ENCODE results near the gene PANX2. TPM values are rescaled to one million over a fixed set of nuclear protein-coding genes. Genes with fewer than 3 reads are reported as not detected.

The PANX2 gene
- total and polyA plus RNA-seq, 8 donors: 0.25 to 1.8 (median 1.1) TPM; not detected in 3

DNA sequence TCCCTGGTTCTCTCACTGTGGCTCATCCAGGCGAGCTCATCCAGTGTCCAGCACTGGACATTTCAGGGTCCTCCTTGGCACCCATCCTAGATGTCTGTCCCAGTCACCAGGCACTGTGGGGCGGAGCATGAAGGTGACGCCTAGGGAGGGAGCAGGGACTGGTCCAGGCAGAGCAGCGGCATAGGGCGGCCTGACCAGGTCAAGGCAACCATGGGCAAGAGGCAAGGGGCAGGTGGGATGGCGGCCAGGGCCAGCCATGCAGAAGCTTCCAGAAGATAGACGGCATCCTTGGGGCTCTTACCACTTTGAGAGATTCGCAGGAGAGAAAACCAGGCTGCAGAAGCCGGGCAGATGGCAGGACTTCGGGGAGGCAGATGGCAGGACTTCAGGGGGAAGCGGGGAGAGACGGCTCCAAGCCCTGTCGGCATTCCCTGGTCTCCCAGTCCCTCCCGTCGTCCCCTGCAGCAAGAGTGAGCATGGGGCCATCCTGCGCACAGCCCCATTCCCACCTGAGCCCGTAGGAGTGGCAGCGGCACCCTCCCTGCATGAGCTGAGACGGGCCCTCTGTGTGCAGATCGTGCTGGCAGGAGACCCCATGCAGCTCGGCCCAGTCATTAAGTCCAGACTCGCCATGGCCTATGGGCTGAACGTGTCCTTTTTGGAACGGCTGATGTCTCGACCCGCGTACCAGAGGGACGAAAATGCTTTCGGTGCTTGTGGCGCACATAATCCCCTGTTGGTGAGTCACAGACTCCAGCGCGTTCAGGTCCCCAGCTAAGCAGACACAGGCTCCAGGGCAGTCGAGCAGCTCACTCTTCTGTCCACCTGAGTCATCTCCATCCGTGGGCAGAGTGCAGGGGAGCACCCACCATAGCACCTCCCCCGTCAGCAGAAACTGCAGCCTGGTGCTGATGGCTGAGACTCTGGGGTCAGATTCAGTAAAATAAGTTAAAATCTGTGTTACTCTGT, 20.1 kb upstream of the PANX2 start:
- Histone ChIP-seq H3K27ac (no peak overlapping the region), H3K27me3 (peaks cover 0 to 8% (median 7%) of the 10 kb centered on the region in 3 donors), H3K36me3 (no peaks in the 10 kb centered on the region), H3K9me3 (no peaks in the 10 kb centered on the region), H3K4me1 (peaks cover 0 to 7% (median 4%) of the 10 kb centered on the region in 4 donors), H3K4me3 (no peak overlapping the region)
- intact Hi-C loops (cut with DNase I; ENCODE audit: low total_unique reads): loop anchor here (5.0 kb wide), 1 partner anchor 62 kb away; no protein-coding TSS in a partner anchor
- WGBS, 5 donors: 86 to 88% (median 87%) methylated on average over 26 to 35 of the region's 35 CpGs
- DNase-seq: no peak
- TF ChIP-seq, protein P1, sequence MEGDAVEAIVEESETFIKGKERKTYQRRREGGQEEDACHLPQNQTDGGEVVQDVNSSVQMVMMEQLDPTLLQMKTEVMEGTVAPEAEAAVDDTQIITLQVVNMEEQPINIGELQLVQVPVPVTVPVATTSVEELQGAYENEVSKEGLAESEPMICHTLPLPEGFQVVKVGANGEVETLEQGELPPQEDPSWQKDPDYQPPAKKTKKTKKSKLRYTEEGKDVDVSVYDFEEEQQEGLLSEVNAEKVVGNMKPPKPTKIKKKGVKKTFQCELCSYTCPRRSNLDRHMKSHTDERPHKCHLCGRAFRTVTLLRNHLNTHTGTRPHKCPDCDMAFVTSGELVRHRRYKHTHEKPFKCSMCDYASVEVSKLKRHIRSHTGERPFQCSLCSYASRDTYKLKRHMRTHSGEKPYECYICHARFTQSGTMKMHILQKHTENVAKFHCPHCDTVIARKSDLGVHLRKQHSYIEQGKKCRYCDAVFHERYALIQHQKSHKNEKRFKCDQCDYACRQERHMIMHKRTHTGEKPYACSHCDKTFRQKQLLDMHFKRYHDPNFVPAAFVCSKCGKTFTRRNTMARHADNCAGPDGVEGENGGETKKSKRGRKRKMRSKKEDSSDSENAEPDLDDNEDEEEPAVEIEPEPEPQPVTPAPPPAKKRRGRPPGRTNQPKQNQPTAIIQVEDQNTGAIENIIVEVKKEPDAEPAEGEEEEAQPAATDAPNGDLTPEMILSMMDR (IDR thresholded peaks at IDR 0.05): no peak
- TF ChIP-seq EP300 (IDR thresholded peaks at IDR 0.05): no peak
- TF ChIP-seq POLR2AphosphoS5 (IDR thresholded peaks at IDR 0.05): no peak
- no peak for TF ChIP-seq POLR2A (IDR thresholded peaks at IDR 0.05)

DNA sequence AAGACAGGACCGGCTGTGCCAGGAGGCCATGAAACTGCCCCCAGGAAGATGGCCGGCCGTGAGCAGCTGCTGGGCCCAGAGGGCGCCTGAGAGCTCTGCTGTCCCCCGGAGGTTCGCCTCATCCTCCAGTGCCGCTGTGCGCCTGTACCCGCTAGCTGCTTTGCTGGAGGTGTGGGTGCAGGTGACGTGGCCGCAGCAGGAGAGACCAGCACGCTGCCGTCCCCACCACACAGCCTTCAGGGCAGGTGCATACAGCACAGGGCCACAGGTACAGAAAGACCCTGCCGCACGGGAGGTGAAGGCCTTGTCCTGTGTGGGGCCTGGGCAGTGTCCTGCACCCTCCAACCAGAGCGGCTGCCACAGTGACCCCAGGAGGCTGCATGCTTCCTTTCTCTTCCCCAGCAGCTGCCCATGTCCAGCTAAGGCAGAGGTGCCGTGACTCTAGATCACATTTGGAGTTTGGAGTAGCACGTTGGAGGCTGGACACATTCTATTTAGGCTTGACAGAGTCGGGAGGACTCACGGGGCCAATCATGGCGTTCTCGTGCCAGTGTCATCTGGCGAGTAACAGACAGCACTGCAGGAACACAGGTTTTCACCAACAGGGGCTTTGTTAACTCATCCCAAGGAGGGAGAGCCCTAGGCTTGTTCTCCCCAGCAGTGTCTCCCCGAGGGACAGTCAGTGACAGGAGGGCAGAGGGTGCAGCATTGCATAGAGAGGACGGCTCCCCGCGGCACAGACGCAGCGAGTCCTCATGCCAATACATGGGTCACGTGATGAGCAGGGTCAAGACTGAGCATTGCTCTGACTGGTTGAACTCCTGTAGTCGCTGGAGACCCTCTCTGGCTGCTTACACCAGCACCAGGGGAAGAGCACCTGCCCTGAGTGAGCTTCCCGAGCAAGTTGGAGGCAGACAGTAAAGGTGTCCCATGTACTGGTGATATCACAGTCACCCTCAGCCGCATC, 18.7 kb upstream of the PANX2 start:
- intact Hi-C loops (cut with DNase I; ENCODE audit: low total_unique reads): loop anchor here (5.0 kb wide), 1 partner anchor 60 kb away; no protein-coding TSS in a partner anchor
- no peak for DNase-seq

DNA sequence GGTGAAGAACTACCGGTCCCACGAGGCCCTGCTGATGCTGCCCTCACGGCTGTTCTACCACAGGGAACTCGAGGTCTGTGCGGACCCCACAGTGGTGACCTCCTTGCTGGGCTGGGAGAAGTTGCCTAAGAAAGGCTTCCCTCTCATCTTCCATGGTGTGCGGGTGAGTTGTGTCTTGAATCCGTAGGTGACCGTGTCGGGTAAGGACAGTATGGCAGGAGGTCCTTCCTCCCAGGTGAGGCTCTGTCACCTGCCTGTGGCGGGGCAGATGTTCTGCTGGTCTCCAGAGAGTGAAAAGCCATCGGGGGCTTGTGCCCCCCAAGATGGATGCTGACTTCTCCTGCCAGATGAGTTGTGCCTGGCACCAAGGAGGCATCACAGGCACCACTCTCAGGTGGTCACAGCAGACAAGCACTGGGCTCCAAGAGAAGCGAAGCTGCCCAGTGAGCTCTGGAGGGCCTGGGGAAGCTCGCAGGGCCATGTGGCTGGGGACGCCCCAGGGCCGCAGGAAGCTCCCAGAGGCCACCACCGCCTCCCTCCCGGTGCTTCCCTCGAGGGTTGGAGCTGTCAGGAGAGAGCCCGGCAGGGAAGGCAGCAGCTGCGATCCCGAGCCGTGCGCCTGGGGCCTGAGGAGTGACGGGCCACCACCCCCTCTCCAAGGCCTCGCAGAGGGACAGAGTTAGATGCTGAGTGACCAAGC, 17.3 kb upstream of the PANX2 start:
- TF ChIP-seq POLR2A (IDR thresholded peaks at IDR 0.05) (no peak), EP300 (IDR thresholded peaks at IDR 0.05) (no peak), POLR2AphosphoS5 (IDR thresholded peaks at IDR 0.05) (no peak)
- TF ChIP-seq, protein P1 (IDR thresholded peaks at IDR 0.05): no peak
- Histone ChIP-seq H3K36me3 (no peaks in the 10 kb centered on the region), H3K4me3 (no peak overlapping the region), H3K9me3 (no peaks in the 10 kb centered on the region), H3K27ac (no peak overlapping the region), H3K4me1 (peaks cover 0 to 2% (median 0%) of the 10 kb centered on the region in 4 donors), H3K27me3 (peaks cover 0 to 4% (median 0%) of the 10 kb centered on the region in 3 donors)
- WGBS, 5 donors: 80 to 86% (median 83%) methylated on average over 16 to 25 of the region's 25 CpGs
- intact Hi-C loops (cut with DNase I; ENCODE audit: low total_unique reads): loop anchor here (5.0 kb wide), 1 partner anchor 59 kb away; no protein-coding TSS in a partner anchor
- DNase-seq: no peak

More for the DNA sequence above, 18.7 kb upstream of the PANX2 start:
- Histone ChIP-seq H3K27ac (no peak overlapping the region), H3K36me3 (no peaks in the 10 kb centered on the region), H3K9me3 (no peaks in the 10 kb centered on the region), H3K27me3 (no peaks in the 10 kb centered on the region), H3K4me1 (peaks cover 0 to 4% (median under 1%) of the 10 kb centered on the region in 4 donors), H3K4me3 (no peak overlapping the region)
- TF ChIP-seq EP300 (IDR thresholded peaks at IDR 0.05): no peak
- no peak for TF ChIP-seq POLR2AphosphoS5 (IDR thresholded peaks at IDR 0.05)
- no peak for TF ChIP-seq POLR2A (IDR thresholded peaks at IDR 0.05)
- TF ChIP-seq, protein P1 (IDR thresholded peaks at IDR 0.05): no peak
- WGBS, 5 donors: 75 to 85% (median 84%) methylated on average over 27 to 33 of the region's 33 CpGs
